ENCODE data around the gene TBCD.

Gene TBCD

DNA sequence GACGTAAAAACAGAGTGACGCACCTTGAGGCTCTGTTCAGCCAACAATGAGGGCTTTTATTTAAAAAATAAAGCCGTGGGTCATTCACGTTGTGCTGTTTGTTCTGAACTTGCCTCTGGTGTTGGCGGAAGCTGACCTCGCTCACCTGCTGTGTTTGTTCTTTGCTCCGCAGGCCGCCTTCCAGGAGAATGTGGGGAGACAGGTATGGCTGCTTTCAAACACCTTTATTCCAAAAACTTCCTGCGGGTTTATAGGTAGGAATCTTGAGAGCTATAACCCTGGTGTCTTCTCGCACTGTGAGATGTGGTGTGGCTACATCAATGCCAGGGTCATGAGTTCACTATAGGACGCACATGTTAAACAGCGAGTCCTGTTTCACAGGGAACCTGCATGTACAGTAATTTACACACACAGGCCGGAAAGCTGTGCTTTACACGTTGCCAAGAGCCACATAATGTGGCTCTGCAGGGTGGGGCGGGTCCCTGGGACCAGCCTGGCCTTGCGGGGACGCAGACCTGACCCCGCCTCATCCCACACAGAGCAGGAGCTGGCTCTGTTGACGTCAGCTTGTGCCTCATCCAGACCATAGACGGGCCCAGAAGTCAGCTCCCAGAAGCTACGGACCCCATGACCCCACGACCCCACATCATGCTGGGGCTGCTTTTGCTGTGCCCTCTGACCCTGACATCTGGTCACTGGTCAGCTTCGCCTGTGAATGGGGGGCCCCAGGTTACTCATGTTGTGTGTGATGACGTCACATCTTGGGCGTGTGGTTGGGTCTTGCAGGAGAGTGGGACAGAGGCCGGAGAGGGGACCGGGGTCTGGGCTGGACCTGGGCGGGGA is 137.9 kb downstream of the TBCD start:
- DNase-seq = no peak

DNA sequence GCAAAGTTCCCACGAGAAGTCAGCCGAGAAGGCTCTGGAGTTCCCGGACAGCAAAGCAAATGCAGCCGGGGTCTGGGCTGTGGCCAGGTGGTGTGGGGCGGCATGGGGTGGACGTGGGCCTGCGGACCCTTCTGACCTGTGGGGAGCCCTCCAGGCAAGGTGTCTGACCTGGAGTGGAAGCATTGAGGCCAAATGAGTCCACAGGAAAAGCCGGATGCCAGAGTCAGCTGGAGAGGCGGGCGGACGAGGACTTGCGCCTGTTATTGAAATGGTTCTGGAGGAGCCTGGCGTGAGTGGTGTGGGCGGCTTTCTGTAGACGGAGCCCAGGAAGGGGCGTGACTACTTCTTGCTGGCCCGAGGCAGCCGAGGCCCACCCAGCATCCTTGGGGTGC is 138.5 kb downstream of the TBCD start:
- DNase-seq = no peak

DNA sequence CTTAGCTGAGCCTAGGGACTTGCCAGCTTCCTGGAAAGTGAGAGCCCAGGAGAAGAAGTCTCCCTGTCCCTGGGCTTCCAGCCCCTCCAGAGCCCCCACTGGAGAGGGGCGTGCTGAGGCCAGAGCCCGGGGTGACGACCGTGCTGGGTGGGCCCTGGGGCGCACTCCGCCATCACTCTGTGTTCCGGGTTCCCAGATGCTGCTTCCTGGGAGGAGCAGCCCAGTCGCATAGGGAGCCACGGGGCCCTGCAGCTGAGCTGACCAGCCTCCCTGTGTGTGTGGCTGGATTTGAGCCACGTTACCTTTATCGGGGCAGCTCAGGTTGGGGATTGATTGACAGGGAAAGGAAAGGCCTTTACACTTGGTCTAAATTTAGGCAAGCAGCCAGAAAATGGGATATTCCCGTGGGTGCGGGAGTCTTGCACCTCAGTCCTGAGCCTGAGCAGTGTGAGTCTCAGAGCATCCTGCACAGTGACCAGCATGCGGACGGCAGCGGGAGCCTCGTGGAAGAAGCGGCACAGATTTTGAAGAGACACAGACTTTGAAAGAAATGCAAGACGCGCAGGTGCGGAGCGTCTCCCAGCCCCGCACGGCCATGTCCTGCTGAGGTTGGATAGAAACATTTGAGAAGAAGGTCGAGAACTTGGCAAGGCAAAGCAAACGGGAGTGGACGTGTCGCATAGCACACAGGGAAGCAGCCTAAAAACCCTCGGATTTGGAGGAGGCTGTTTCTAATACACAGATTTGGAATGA is 139.2 kb downstream of the TBCD start:
- DNase-seq = no peak

- no peak for DNase-seq
These were observed 140.0 kb downstream of the TBCD start for GRCh38 chr17:82891911-82892310.

- no peak for DNase-seq
These were observed 141.2 kb downstream of the TBCD start for GRCh38 chr17:82892899-82893565.

GRCh38 chr17:82893779-82894178 is 141.9 kb downstream of the TBCD start:
- DNase-seq = no peak

DNA sequence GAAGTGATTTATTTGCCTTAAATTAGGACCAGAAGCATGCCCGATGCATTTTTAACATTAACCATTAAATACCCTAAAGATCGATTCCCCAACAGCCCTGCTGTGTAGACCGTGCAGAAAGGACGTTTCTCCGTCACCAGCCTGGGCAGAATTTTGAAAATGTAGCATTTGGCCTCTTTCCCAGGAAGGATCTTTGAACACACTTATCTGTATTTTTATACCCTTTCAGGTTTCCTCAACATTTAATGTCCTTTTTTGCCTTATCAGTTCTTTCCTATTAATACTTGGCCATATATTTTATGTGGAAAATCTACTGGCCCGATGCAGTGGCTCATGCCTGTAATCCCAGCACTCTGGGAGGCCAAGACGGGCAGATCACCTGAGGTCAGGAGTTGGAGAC is 142.5 kb downstream of the TBCD start:
- no peak for DNase-seq

- no peak for DNase-seq
These were observed 143.2 kb downstream of the TBCD start for GRCh38 chr17:82895087-82895486.

GRCh38 chr17:82896071-82897000 is 144.5 kb downstream of the TBCD start:
- DNase-seq = no peak

DNA sequence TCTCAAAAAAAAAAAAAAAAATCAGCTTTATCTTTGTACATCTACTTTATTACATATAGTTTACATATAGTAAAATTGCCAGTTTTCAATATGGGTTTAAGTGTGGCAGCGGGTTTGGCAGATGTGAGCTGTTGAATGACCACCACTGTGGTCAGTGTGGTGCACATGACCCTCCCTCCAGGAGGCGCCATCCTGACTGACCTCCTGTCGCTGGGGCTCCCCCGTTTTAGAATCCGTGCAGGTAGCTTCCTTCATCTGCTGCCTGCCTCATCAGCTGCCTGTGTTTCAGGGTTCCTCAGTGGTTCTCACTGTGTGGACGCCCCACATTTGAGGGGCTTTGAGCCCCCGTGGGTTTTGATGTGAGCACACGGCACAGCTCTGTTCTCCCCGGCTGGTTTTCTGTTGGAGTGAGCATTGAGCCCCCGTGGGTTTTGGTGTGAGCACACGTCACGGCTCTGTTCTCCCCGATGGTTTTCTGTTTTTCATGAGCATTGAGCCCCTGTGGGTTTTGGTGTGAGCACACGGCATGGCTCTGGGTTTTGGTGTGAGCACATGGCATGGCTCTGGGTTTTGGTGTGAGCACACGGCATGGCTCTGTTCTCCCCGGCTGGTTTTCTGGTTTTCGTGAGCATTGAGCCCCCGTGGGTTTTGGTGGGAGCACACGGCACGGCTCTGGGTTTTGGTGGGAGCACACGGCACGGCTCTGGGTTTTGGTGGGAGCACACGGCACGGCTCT is 145.8 kb downstream of the TBCD start:
- DNase-seq = no peak

DNA sequence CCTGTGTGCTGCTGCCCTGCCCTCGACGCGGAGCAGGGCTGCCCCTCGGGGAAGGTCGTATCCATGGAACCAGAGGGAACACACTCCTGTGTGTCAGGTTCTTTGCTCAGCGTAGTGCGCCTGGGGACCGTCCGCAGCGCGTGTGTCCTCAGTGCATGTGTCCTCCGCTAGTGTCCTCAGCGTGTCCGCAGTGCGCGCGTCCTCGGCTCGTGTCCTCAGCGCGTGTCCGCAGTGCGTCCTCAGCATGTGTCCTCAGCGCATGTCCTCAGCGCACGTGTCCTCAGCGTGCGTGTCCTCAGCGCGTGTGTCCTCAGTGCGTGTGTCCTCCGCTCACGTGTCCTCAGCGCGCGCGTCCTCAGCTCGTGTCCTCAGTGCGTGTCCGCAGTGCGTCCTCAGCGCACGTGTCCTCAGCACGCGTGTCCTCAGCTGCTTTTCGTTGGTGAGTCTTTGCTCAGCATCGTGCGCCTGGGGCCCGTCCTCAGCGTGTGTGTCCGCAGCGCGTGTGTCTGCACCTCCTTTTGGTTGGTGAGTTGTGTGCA is 147.2 kb downstream of the TBCD start:
- no peak for DNase-seq

DNA sequence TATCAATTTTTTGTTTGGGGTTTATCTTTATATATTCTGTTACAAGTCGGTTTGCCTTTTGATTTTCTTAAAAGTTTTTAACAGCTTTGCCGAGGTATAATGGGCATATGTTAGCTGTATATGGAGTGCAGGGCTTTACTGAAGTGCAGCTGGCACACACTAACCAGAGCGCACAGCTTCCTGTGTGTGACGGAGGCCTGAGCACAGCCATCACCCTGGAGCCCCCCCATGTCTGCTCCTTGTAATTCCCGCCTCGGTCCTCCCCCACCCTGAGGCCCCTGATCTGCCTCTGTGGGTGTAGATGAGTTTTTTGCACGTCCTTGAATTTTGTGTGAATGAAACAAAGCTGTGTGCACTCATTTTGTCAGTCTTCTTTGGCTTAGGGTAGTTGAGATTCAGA is 148.1 kb downstream of the TBCD start:
- DNase-seq = no peak

DNA sequence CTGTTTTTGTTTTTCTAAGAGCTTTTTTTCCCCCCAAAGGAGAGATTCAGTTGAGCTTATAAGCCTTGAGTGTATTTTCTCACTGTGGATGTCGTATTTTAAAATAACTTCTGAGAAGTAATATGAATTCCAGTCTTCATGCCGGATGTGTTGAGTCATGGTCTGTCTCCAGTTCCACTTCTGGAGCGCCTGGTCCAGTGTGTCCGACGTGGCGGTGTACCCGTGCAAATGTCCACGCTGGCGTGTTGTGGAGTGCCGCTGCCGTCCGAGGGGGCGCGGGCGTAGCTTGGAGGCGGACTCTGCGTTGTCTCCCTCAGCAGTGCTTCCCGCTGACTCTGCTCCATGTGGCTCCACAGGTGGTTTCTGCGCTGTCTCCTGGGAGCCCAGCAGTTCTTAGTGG is 148.9 kb downstream of the TBCD start:
- DNase-seq = no peak

DNA sequence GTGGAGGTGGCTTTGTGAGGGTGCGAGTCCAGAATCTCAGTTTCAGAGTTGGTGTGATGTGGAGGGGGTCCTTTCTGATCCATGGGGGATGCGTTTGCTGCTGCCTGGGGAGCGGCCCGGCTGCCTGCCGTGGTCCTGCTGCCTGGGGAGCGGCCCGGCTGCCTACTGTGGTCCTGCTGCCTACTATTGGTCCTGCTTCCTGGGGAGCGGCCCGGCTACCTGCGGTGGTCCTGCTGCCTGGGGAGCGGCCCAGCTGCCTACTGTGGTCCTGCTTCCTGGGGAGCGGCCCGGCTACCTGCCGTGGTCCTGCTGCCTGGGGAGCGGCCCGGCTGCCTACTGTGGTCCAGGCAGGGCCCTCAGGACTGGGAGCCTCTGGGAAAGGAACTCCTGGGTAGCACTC is 149.5 kb downstream of the TBCD start:
- no peak for DNase-seq

DNA sequence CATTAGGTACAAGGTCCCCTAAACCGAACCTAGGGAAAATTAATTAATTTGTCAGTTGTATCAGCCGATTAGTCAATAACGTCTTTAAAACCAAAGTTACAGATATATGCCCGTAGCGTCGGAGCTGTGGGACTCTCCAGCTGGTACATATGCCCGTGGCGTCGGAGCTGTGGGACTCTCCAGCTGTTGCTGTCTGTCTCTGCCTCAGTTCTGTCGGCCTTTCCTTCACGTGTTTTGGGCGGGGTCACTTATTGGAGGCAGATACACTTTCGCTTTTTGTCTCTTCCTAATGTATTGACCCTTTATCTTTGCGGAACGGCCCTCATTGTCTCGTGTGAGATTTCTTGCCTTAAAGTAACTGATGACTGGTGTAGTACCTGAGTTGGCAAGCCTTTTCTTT is 150.0 kb downstream of the TBCD start:
- DNase-seq = no peak

GRCh38 chr17:82902972-82903874 is 151.4 kb downstream of the TBCD start:
- no peak for DNase-seq

DNA sequence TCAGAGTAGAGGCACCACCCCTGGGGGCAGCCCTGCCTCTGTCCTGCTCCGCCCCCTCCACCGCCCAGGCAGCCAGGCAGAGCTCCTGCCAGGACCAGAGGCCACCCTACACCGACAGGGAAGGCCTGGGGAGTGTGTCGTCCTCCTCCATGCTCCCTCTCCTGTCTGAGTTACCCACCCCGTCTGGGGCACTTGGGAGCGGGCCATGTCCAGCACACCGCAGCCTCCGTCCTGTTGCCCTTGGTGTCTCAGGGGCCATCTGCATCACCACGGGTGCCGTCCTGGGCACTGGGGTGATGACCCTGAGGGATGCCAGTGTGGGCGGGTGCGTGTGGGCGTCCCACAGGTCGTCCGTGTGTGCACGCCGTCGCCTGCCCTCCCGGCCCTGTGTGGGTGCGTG is 153.3 kb downstream of the TBCD start:
- no peak for DNase-seq

DNA sequence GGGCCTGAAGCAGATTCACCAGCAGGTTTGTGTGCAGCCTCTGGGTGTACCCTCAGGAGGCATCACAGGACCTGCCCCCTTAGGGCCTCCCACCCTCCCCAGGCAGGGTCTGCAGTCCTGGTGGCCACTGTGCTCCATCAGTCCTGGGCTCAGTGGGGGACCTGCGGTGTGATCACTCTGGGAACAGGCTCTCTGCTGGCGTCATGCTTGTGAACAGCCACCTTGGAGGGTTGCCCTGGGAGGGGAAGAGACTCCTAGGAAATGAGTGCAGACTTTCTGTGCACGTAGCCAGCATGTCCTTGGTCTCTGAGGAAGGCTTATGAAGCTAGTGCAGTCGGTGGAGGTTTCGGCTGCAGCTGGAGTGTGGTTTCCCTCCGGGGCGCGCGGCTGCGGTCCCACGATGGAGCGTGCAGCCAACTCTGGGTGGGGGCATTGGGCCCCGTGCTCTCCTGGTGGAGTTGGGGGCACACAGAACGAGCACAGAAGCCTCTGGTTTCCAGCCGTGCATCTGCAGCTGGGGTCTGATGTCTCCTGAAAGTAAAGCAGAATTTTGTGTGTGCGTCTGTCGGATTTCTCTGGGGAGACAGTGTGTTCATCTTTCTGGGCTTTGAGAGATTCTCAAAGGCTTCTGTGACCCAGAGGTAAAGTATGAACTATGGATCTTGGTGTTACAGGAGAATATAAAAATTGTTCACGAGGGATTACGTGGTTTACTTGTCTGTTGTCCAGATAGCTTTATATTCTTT is 156.1 kb downstream of the TBCD start:
- no peak for DNase-seq

GRCh38 chr17:82908543-82909160 is 156.8 kb downstream of the TBCD start:
- no peak for DNase-seq
